Dermis microvascular lymphatic vessel endothelial cell (primary cell): ENCODE data around the gene METTL3. TPM values are rescaled to one million over a fixed set of nuclear protein-coding genes. Genes with fewer than 3 reads are reported as not detected.
A peak's percentile ranks its signal among the peaks of the same experiment; 100 is the strongest.

Source experiments
- DNase-seq, 2 donors: peaks; one replicate each; pipeline versions ENCODE4 v3.0.0 to v3.0.0-alpha.2; 2010; ENCODE audit warnings: low read depth in 2 of 2
- total RNA-seq: library from RNA; depleted of rRNA; stranded (reverse); fragments of >200 nt; gene quantifications from 2 replicates; pipeline ENCODE4 v1.2.1, GENCODE V29; 2014

METTL3 gene
- total RNA-seq, 1 donor from 2014 or later = 46.1 TPM

GRCh38 chr14:21526672-21527317 is 15.7 kb upstream of the METTL3 start:
- no peak for DNase-seq

- DNase-seq = peak in 1 of 2 donors; percentile 47
Observed at GRCh38 chr14:21525962-21526671, 15.0 kb upstream of the METTL3 start, which contains the start of gene SALL2. Gene SALL2, minus strand, starts transcription at chr14:21526346. Its CDS starts 219 bp downstream, at chr14:21526127.

- DNase-seq = no peak
Observed at GRCh38 chr14:21525571-21525961, 14.4 kb upstream of the METTL3 start.

- no peak for DNase-seq
Observed at GRCh38 chr14:21524575-21525490, 13.7 kb upstream of the METTL3 start.

- DNase-seq = no peak
Observed at GRCh38 chr14:21523203-21523602, 12.1 kb upstream of the METTL3 start.

- no peak for DNase-seq
Observed at GRCh38 chr14:21521501-21521900, 10.4 kb upstream of the METTL3 start.

- DNase-seq = no peak
Observed at GRCh38 chr14:21520767-21521166, 9.6 kb upstream of the METTL3 start.

GRCh38 chr14:21518725-21519124 is 7.6 kb upstream of the METTL3 start:
- DNase-seq = no peak

- DNase-seq = no peak
Observed at GRCh38 chr14:21514341-21514740, 3.2 kb upstream of the METTL3 start.

- no peak for DNase-seq
Observed at GRCh38 chr14:21509432-21510143, 1.6 kb downstream of the METTL3 start.

GRCh38 chr14:21506557-21506956 is 4.6 kb downstream of the METTL3 start:
- no peak for DNase-seq

GRCh38 chr14:21505012-21505553 is 6.1 kb downstream of the METTL3 start:
- DNase-seq = no peak

GRCh38 chr14:21503376-21503775 is 7.8 kb downstream of the METTL3 start:
- DNase-seq = no peak

- DNase-seq = no peak
Observed at GRCh38 chr14:21501568-21501967, 9.6 kb downstream of the METTL3 start.

GRCh38 chr14:21498540-21499526 is 12.3 kb downstream of the METTL3 start:
- DNase-seq = peak; percentile 40 to 61

- peak in 1 of 2 donors; percentile 10 for DNase-seq
Observed at GRCh38 chr14:21496453-21496852, 14.7 kb downstream of the METTL3 start.

- DNase-seq = no peak
Observed at GRCh38 chr14:21494902-21495762, 16.0 kb downstream of the METTL3 start.

- DNase-seq = no peak
Observed at GRCh38 chr14:21486640-21487087, 24.5 kb downstream of the METTL3 start.
